Measurements from ENCODE around the gene PPP1CA.
A peak's percentile ranks its signal among the peaks of the same experiment; 100 is the strongest.
"Not testable (repeated sequence)": the region's sequence is repeated elsewhere in the genome, so short reads cannot be mapped to it uniquely, and the experiment has no call there.

The PPP1CA gene

DNA sequence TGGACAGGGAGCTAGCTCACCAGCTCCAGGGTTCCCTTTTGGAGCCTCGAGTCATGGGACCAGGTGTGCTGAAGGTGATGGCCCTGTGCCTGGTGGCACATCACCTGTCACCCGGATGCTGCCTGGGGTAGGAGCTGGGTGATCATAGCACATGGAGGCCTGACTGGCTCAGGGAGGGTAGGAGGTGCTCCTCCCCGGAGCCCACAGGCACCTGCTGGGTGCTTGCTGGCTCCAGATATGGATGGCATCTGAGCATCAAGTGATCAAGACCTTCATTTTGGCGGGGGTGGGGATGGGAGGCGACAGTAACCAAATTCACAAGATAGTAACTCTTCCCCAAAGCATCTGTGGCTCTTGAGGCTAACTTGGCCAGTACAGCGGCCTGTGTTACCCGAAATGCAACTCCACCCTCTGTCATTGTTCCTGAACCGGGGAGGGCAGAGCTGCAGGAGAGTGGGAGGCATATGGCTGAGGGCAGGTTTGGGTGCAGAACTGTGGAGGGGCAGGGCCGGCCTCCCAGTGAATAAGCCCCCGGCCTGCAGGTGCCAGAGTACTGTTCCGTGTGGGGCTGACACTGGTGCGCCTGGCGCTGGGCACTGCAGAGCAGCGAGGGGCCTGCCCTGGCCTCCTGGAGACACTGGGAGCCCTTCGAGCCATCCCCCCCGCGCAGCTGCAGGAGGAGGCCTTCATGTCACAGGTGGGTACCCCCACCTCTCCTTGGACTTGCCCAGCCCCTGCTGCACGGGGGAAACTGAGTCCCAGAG, 7.0 kb upstream of the PPP1CA start:
- peak; percentile 9 for ATAC-seq (replicated peaks)

DNA sequence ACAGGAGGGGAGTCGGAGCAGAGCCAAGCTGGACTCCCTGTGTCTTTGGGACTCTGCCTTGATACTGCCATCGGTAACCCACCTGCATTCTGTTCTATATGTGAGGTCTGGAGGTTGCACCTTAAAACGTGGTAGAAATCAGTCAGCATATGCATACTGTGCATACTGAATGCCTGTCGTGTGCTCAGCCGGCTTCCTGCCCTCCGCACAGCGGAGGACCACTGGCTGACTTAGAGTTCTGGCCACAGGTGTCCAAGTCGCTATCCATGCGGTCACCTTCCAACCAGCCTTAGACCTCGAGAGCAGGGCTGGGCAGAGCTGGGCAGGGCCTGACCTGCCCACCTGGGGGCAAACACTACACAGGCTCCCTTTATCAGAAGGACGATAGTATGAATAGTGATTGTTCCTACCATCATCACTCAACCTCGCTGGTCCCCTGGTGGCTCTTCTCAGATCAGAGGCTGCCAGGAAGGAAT, 6.1 kb upstream of the PPP1CA start:
- no peak for DNase-seq
- H3K36me3 Mint-ChIP-seq (ENCODE audit: insufficient read depth) = peaks cover 61% of the 10 kb centered on the region
- ATAC-seq (replicated peaks) = no peak
- no peaks in the 10 kb centered on the region for H3K9me3 Mint-ChIP-seq
- H3K4me3 Mint-ChIP-seq = peak overlapping the region; percentile 97 to 99
- H3K27me3 Mint-ChIP-seq = no peaks in the 10 kb centered on the region
- H3K27ac Mint-ChIP-seq = peak overlapping the region; percentile 89
- H3K4me1 Mint-ChIP-seq (ENCODE audit: low read depth in 2 of 2) = peaks cover 73 to 80% of the 10 kb centered on the region in 2 donors

More for the DNA sequence above, 7.0 kb upstream of the PPP1CA start:
- peak overlapping the region; percentile 89 for H3K27ac Mint-ChIP-seq
- H3K4me3 Mint-ChIP-seq = peak overlapping the region; percentile 97 to 99
- H3K36me3 Mint-ChIP-seq (ENCODE audit: insufficient read depth) = peaks cover 57% of the 10 kb centered on the region
- H3K9me3 Mint-ChIP-seq = no peaks in the 10 kb centered on the region
- peaks cover 76 to 84% of the 10 kb centered on the region in 2 donors for H3K4me1 Mint-ChIP-seq (ENCODE audit: low read depth in 2 of 2)
- DNase-seq = no peak
- no peaks in the 10 kb centered on the region for H3K27me3 Mint-ChIP-seq

DNA sequence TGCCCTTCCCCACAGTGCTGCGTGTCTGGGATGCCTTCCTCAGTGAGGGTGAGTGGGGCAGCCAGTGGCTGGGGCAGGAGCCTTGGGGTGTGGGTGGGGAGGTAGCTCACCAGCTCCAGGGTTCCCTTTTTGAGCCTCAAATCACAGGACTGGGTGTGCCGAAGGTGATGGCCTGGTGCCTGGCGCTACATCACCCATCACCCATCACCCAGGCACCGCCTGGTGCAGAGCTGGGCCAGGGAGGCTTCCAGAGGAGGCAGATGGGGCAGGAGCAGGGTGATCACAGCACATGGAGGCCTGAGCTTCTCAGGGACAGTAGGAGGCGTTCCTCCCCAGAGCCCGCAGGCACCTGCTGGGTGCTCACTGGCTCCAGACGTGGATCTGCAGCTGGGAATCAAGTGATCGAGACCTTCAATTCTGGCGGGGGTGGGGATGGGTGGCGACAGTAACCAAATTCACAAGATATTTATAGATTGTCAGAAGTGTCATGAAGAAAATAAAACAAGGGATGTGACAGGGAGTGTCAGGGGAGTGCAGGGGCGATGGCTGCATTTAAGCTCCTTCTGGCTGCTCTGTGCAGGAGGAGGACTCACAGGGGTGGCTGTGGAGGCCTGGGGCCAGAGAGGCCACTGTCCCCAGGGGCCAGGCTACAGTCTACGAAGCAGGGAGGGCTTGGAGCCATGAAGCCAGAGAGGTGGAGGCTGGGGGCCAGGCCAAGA, 5.5 kb upstream of the PPP1CA start:
- Mint-ChIP-seq H3K27ac (peak overlapping the region; percentile 89), H3K4me3 (peak overlapping the region; percentile 97 to 99), H3K4me1 (ENCODE audit: low read depth in 2 of 2) (peaks cover 67 to 74% of the 10 kb centered on the region in 2 donors), H3K27me3 (no peaks in the 10 kb centered on the region), H3K36me3 (ENCODE audit: insufficient read depth) (peaks cover 65% of the 10 kb centered on the region), H3K9me3 (no peaks in the 10 kb centered on the region)
- no peak for ATAC-seq (replicated peaks)
- DNase-seq = no peak

DNA sequence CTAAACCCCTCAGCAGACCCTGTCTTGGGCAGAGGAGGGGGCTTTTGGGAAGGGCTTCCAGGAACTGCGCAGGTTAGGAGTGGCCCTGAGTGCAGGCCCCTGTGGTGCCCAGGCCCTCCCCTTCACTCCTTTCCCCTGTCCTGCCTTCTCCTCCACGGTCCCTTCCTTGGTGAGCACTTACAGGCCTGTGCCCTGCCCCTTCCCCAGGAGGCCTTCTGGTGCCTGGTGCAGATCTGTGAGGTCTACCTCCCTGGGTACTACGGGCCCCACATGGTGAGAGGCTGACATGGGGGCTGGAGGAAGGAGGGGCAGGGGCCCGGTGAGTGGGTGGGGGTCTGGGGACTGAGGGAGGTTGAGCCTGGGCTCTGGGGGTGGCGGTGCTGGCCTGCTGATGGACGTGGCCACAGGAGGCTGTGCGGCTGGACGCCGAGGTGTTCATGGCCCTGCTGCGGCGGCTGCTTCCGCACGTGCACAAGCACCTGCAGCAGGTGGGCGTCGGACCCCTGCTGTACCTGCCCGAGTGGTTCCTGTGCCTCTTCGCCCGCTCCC, 4.8 kb upstream of the PPP1CA start:
- DNase-seq (no peak), ATAC-seq (replicated peaks) (no peak)
- peaks cover 61 to 67% of the 10 kb centered on the region in 2 donors for H3K4me1 Mint-ChIP-seq (ENCODE audit: low read depth in 2 of 2)
- H3K9me3 Mint-ChIP-seq = no peaks in the 10 kb centered on the region
- peak overlapping the region; percentile 89 for H3K27ac Mint-ChIP-seq
- H3K36me3 Mint-ChIP-seq (ENCODE audit: insufficient read depth) = peaks cover 63% of the 10 kb centered on the region
- H3K27me3 Mint-ChIP-seq = no peaks in the 10 kb centered on the region
- peak overlapping the region; percentile 97 to 99 for H3K4me3 Mint-ChIP-seq

DNA sequence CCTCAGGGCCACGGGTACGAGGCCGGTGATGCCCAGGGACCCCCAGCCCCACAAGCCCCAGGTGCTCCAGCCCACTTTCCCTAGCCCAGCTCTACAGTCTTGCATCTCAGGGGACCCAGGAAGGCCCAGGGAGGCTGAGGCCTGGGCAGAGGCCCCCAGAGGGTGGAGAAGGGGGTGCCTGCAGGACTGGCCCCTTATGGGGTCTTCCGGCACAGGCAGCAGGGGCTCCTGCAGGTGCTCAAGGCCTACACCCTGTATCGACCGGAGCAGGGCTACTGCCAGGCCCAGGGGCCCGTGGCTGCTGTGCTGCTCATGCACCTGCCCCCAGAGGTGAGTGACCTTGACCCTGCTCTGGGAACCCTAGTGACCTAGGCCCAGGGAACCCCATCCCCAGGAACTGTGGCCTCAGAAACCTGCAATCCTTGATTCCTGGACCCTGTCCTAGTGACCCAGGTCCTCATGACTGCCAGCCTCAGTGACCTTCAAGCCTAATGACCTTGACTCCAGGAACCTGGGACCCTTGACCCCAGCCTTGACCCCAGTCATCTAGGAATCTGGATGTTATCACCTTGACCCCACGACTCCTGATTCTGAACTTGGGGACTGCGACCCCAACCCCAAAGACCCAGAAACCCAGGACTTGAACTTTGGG, 4.2 kb upstream of the PPP1CA start:
- Mint-ChIP-seq H3K9me3 (no peaks in the 10 kb centered on the region), H3K4me3 (peak overlapping the region; percentile 97 to 99), H3K36me3 (ENCODE audit: insufficient read depth) (peaks cover 62% of the 10 kb centered on the region), H3K4me1 (ENCODE audit: low read depth in 2 of 2) (peaks cover 55 to 61% of the 10 kb centered on the region in 2 donors), H3K27ac (peak overlapping the region; percentile 89), H3K27me3 (no peaks in the 10 kb centered on the region)
- DNase-seq (no peak), ATAC-seq (replicated peaks) (no peak)

DNA sequence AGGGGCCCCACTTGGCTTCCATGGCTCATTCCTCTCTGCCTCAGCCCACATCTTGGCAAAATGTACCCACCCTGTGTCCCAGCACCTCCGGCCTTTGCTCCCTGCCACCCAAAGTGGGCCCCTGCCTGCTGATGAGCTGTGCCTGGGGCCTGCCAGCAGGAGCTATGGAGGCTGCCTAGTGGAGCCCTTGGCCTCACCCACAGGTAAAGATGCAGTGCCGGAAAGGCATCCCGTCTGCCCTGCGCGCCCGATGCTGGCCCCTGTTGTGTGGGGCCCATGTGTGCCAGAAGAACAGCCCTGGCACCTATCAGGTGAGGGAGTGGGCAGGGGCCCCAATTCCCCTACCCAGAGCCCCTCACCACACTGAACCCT, 3.5 kb upstream of the PPP1CA start:
- H3K36me3 Mint-ChIP-seq (ENCODE audit: insufficient read depth) = peaks cover 67% of the 10 kb centered on the region
- peaks cover 49 to 60% of the 10 kb centered on the region in 2 donors for H3K4me1 Mint-ChIP-seq (ENCODE audit: low read depth in 2 of 2)
- H3K27ac Mint-ChIP-seq = peak overlapping the region; percentile 89
- ATAC-seq (replicated peaks) (no peak), DNase-seq (no peak)
- no peaks in the 10 kb centered on the region for H3K27me3 Mint-ChIP-seq
- H3K4me3 Mint-ChIP-seq = peak overlapping the region; percentile 97 to 99
- no peaks in the 10 kb centered on the region for H3K9me3 Mint-ChIP-seq

DNA sequence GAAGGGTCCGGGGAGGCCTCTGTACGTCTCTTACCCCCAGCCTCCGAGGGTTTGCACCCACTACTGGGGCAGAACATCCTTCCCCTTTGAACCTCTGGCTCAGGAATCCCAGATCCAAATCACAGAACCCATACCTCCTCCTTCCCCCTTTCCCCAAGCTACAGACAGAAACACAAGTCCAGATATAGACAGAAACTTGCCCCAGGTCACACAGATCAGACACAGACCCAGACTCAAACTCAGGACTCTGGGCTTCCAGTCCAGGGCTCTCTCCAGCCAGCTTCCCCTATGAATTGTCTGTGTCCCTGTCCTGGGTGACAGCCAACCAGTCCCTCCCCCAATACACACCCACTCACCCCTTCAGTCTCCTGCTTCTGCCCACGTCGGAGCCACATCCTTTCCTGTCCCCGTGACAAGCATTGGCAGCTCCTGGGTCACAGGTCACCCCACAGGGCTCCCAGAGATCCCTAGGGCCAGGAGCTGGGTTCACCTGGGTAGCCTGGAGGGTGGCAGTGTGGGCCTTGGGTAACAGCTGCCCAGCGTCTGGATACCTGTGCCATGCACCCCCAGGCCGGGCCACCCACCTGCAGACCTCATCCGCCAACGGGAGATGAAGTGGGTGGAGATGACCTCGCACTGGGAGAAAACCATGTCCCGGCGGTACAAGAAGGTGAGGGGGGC, 3.0 kb upstream of the PPP1CA start:
- Mint-ChIP-seq H3K9me3 (no peaks in the 10 kb centered on the region), H3K4me3 (peak overlapping the region; percentile 97 to 99), H3K36me3 (ENCODE audit: insufficient read depth) (peaks cover 66% of the 10 kb centered on the region), H3K4me1 (ENCODE audit: low read depth in 2 of 2) (peaks cover 44 to 57% of the 10 kb centered on the region in 2 donors), H3K27me3 (no peaks in the 10 kb centered on the region), H3K27ac (peak overlapping the region; percentile 89)
- DNase-seq = peak in 1 of 3 experiments; percentile 46
- peak; percentile 5 for ATAC-seq (replicated peaks)

DNA sequence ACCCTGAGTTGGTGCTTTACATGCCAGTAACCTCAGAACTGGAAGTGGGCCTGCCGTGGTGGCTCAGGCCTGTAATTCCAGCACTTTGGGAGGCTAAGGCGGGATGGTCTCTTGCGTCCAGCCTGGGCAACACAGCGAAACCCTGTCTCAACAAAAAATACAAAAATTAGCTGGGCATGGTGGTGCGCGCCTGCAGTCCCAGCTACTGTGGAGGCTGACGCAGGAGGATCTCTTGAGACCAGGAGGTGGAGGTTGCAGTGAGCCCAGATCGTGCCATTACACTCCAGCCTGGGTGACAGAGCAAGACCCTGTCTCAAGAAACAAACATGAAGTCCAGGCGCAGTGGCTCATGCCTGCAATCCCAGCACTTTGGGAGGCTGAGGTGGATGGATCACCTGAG, 1.4 kb upstream of the PPP1CA start:
- Mint-ChIP-seq H3K36me3 (ENCODE audit: insufficient read depth) (peaks cover 67% of the 10 kb centered on the region), H3K27ac (peak overlapping the region; percentile 89), H3K4me3 (peak overlapping the region; percentile 97 to 99), H3K4me1 (ENCODE audit: low read depth in 2 of 2) (peaks cover 47 to 50% of the 10 kb centered on the region in 2 donors)
- not testable (repeated sequence) for H3K27me3 Mint-ChIP-seq; DNase-seq; ATAC-seq (replicated peaks); H3K9me3 Mint-ChIP-seq

DNA sequence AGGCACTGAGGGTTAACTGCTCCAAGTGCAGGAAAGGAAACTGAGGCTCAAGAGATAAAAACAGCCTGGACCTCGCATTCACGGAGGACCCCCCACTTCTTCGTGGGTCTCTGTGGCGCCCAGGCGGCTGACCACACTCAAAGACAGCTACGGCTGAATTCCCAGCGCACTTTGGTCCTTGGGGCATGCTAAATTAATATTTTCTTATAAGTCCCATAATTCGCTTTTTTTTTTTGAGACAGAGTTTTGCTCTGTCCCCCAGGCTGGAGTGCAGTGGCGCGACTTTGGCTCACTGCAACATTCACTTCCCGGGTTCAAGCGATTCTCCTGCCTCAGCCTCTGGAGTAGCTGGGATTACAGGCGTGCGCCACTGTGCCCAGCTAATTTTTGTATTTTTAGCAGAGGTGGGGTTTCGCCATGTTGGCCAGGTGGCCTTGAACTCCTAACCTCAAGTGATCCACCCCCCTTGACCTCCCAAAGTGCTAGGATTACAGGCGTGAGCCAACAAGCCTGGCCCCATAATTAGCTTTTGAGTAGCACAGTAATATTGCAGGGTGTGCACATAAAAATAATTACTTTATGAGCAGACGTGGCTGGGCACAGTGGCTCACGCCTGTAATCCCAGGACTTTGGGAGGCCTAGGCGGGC, 658 bp upstream of the PPP1CA start:
- Mint-ChIP-seq H3K4me1 (ENCODE audit: low read depth in 2 of 2) (peaks cover 48 to 49% of the 10 kb centered on the region in 2 donors), H3K27ac (peak overlapping the region in 1 of 2 donors; percentile 62), H3K36me3 (ENCODE audit: insufficient read depth) (peaks cover 64% of the 10 kb centered on the region), H3K4me3 (peak overlapping the region; percentile 97 to 99)
- not testable (repeated sequence) for H3K27me3 Mint-ChIP-seq; ATAC-seq (replicated peaks); DNase-seq; H3K9me3 Mint-ChIP-seq

DNA sequence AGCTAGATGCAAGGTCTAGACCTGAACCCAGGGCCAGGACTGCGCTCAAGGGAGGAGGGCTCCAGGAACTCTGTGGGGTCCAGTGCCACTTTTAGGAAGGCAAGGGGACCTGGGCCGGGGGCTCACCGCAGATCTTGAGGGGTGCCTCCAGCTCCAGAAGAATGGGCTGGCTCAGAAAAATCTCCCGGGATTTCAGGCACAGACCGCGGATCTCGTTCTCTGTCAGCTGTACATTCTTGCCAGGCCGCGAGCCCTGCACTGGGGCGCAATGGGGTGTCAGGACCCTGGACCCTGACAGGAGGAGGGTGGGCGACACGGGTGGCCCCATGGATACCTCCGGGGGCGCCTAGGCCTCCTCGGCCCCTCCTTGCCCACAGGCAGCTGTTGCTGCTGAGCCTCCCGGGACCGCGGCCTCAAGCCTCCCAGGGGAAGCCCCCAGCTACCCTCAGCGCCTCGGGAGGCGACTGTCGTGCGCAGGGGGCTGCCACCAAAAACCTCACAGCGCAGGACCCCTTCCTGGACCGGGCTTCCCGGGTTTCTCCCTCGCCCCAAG, 640 bp downstream of the PPP1CA start:
- H3K36me3 Mint-ChIP-seq (ENCODE audit: insufficient read depth) = peaks cover 60% of the 10 kb centered on the region
- peaks cover 42 to 45% of the 10 kb centered on the region in 2 donors for H3K4me1 Mint-ChIP-seq (ENCODE audit: low read depth in 2 of 2)
- DNase-seq (peak in 1 of 3 experiments; percentile 39), ATAC-seq (replicated peaks) (peak; percentile 18)
- peak overlapping the region; percentile 97 to 99 for H3K4me3 Mint-ChIP-seq
- no peaks in the 10 kb centered on the region for H3K9me3 Mint-ChIP-seq
- H3K27me3 Mint-ChIP-seq = no peaks in the 10 kb centered on the region
- peak overlapping the region; percentile 77 to 88 for H3K27ac Mint-ChIP-seq

DNA sequence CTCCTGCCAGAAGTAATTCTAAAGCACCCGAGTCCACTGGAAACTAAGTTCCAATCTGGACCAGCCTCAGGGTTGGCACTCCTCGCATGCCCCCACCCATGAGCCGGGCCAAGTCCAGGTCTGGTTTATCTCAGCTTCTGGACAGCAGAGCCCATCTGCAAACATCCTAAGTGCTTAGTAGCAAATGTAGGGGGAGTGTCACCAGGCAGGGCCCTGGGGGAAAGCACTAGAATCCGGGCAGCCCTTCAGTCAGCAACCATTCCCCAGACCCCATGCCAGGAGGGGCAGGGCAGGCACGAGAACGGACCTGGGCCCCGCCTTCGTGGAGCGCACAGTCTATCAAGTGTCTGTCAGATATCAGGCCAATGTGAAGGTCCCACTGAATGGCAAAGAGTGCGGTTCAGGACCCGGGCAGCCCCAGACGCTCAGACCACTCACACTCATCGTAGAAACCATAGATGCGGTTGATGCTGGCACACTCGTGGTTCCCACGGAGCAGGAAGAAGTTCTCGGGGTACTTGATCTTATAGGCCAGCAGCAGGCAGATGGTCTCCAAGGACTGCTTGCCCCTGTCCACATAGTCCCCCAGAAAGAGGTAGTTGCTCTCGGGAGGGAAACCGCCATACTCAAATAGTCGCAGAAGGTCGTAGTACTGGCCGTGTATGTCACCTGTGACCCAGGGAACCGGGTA, 1.3 kb downstream of the PPP1CA start:
- DNase-seq (no peak), ATAC-seq (replicated peaks) (no peak)
- H3K4me3 Mint-ChIP-seq = peak overlapping the region; percentile 97 to 99
- H3K27ac Mint-ChIP-seq = peak overlapping the region; percentile 77 to 88
- no peaks in the 10 kb centered on the region for H3K27me3 Mint-ChIP-seq
- no peaks in the 10 kb centered on the region for H3K9me3 Mint-ChIP-seq
- H3K36me3 Mint-ChIP-seq (ENCODE audit: insufficient read depth) = peaks cover 60% of the 10 kb centered on the region
- peaks cover 41 to 43% of the 10 kb centered on the region in 2 donors for H3K4me1 Mint-ChIP-seq (ENCODE audit: low read depth in 2 of 2)

Data from effector memory CD8-positive, alpha-beta T cell (primary cell).